A549 (cell line): Measurements from ENCODE around the gene HSPG2. TPM values are rescaled to one million over a fixed set of nuclear protein-coding genes. Genes with fewer than 3 reads are reported as not detected.

Experiments
- ATAC-seq, 2 experiments: fragments of 200-7000 bp in 1 of 2; fragments of >200 bp in 1 of 2; cut with Nextera tagmentation in 1 of 2; cut with Tn5 transposase in 1 of 2; 3 replicates each; pipeline versions ENCODE4 v1.8.0 to v1.9.1; 2018 to 2020; ENCODE audit warnings: mild to moderate bottlenecking in 1 of 2, moderate library complexity in 1 of 2
- CTCF ChIA-PET: fragments of 300-600 bp; sonication (Branson Sonifier 250); formaldehyde crosslinking; extraction: SDS; loops from one replicate; lab custom pipeline; 2021; ENCODE audit warnings: antibody characterized with exemption, inconsistent platforms; lab: Yijun Ruan, JAX
- POLR2A ChIA-PET: fragments of 350-600 bp; formaldehyde crosslinking; extraction: SDS; loops from one replicate; lab custom pipeline; 2021; ENCODE audit warnings: antibody characterized with exemption, inconsistent platforms; lab: Yijun Ruan, JAX
- DNase-seq, 2 experiments: peaks; one replicate each; pipeline versions ENCODE4 v3.0.0 to v3.0.0-alpha.2; 2011 to 2016; ENCODE audit warnings: low read depth in 1 of 2, low spot score in 1 of 2
- FAIRE-seq: peaks from 2 replicates; lab custom pipeline; 2011; peaks lifted over from hg19 to GRCh38; lab: Jason Lieb, UNC
- H3K27ac ChIP-seq, 2 experiments: fragments of >200 bp; sonication (Bioruptor Twin); formaldehyde crosslinking; 3 replicates each; pipeline ENCODE4 v1.5.1; 2016 to 2017
- H3K4me1 ChIP-seq: fragments of >200 bp; sonication (Bioruptor Twin); formaldehyde crosslinking; 3 replicates; pipeline ENCODE4 v1.6.1; 2016
- H3K4me2 ChIP-seq: fragments of >200 bp; sonication (Bioruptor Twin); formaldehyde crosslinking; 3 replicates; pipeline ENCODE4 v1.6.1; 2016
- H3K4me3 ChIP-seq: fragments of >200 bp; sonication (Bioruptor Twin); formaldehyde crosslinking; 3 replicates; pipeline ENCODE4 v1.5.1; 2016
- H3K9me3 ChIP-seq: fragments of >200 bp; sonication (Bioruptor Twin); formaldehyde crosslinking; 3 replicates; pipeline ENCODE4 v1.6.1; 2016
- EHF ChIP-seq: fragments of 250-450 bp; sonication (Bioruptor Pico); IDR thresholded peaks from 2 replicates; pipeline ENCODE4 v1.5.0; 2020; ENCODE audit warnings: mild to moderate bottlenecking
- EHMT2 ChIP-seq: fragments of 200-600 bp; sonication (generic); IDR thresholded peaks from 2 replicates; pipeline ENCODE4 v1.6.1; 2016; ENCODE audit warnings: antibody characterized with exemption, low read depth, mild to moderate bottlenecking, moderate library complexity
- FOSL2 ChIP-seq, 2 experiments: fragments of 450-650 bp in 1 of 2; fragments of >200 bp in 1 of 2; sonication (Bioruptor Twin) in 1 of 2; formaldehyde crosslinking; IDR thresholded peaks; 2 replicates each; pipeline versions ENCODE4 v1.5.0 to v1.6.1; 2016 to 2020; ENCODE audit warnings: mild to moderate bottlenecking in 1 of 2, moderate library complexity in 1 of 2
- FOXS1 ChIP-seq: fragments of 250-450 bp; sonication (Bioruptor Pico); IDR thresholded peaks from 2 replicates; pipeline ENCODE4 v1.5.0; 2020; ENCODE audit warnings: mild to moderate bottlenecking, moderate library complexity
- GATA3 ChIP-seq: IDR thresholded peaks from 2 replicates; pipeline ENCODE4 v1.6.1; 2012; ENCODE audit warnings: borderline replicate concordance
- HDAC2 ChIP-seq: fragments of 200-600 bp; sonication (generic); IDR thresholded peaks from 2 replicates; pipeline ENCODE4 v1.6.1; 2016
- HEYL ChIP-seq: fragments of 250-450 bp; sonication (Bioruptor Pico); IDR thresholded peaks from 2 replicates; pipeline ENCODE4 v1.8.0; 2021; ENCODE audit warnings: mild to moderate bottlenecking, moderate library complexity
- HOXA7 ChIP-seq: fragments of 250-450 bp; sonication (Bioruptor Pico); IDR thresholded peaks from 2 replicates; pipeline ENCODE4 v1.5.0; 2020; ENCODE audit warnings: mild to moderate bottlenecking, moderate library complexity
- JUN ChIP-seq, 2 experiments: fragments of >200 bp; sonication (Bioruptor Twin); formaldehyde crosslinking; IDR thresholded peaks; 2 replicates in 1 of 2; 3 replicates in 1 of 2; pipeline ENCODE4 v1.6.1; 2016 to 2017
- JUNB ChIP-seq: fragments of >200 bp; sonication (Bioruptor Twin); formaldehyde crosslinking; IDR thresholded peaks from 2 replicates; pipeline ENCODE4 v1.6.1; 2016
- KDM1A ChIP-seq: fragments of 200-600 bp; sonication (generic); IDR thresholded peaks from 2 replicates; pipeline ENCODE4 v1.6.1; 2016; ENCODE audit warnings: low read depth, mild to moderate bottlenecking
- MAFK ChIP-seq: fragments of 450-650 bp; IDR thresholded peaks from 2 replicates; pipeline ENCODE4 v1.6.1; 2014; ENCODE audit not compliant: partially characterized antibody
- MAZ ChIP-seq: fragments of 150-350 bp; IDR thresholded peaks from 2 replicates; pipeline ENCODE4 v1.6.1; 2014; ENCODE audit warnings: antibody characterized with exemption, low read depth, low read length, borderline replicate concordance
- MYC ChIP-seq: IDR thresholded peaks from 2 replicates; pipeline ENCODE4 v1.6.1; 2012; ENCODE audit warnings: mild to moderate bottlenecking, inconsistent platforms, low read length, improper control_type of control experiment, borderline replicate concordance
- NR3C1 ChIP-seq: fragments of >200 bp; sonication (Bioruptor Twin); formaldehyde crosslinking; IDR thresholded peaks from 3 replicates; pipeline ENCODE4 v1.6.1; 2017
- PHF8 ChIP-seq: fragments of 200-600 bp; sonication (generic); IDR thresholded peaks from 2 replicates; pipeline ENCODE4 v1.6.1; 2016; ENCODE audit warnings: low read depth, mild to moderate bottlenecking, antibody characterized with exemption, moderate library complexity, borderline replicate concordance
- RARB ChIP-seq: fragments of 250-450 bp; sonication (Bioruptor Pico); IDR thresholded peaks from 2 replicates; pipeline ENCODE4 v1.8.0; 2021; ENCODE audit warnings: mild to moderate bottlenecking, moderate library complexity
- RFX5 ChIP-seq: fragments of 450-650 bp; IDR thresholded peaks from 2 replicates; pipeline ENCODE4 v1.7.1; 2014; ENCODE audit warnings: antibody characterized with exemption, mild to moderate bottlenecking, moderate library complexity
- RNF2 ChIP-seq: fragments of 200-600 bp; sonication (generic); IDR thresholded peaks from 2 replicates; pipeline ENCODE4 v1.6.1; 2016; ENCODE audit warnings: low read depth, mild to moderate bottlenecking, antibody characterized with exemption, moderate library complexity, borderline replicate concordance
- SMC3 ChIP-seq: fragments of >200 bp; sonication (Bioruptor Twin); formaldehyde crosslinking; IDR thresholded peaks from 3 replicates; pipeline ENCODE4 v1.6.1; 2018; ENCODE audit warnings: inconsistent platforms
- SREBF2 ChIP-seq: fragments of 450-650 bp; IDR thresholded peaks from 2 replicates; pipeline ENCODE4 v1.6.1; 2014; ENCODE audit warnings: mild to moderate bottlenecking, moderate library complexity
- WGBS: methylation state at CpG from one replicate; pipeline ENCODE4 v1.1.6; 2017; ENCODE audit errors: missing lambda C conversion rate; 5-methylcytosine and 5-hydroxymethylcytosine counted together
- polyA plus RNA-seq, 4 experiments: library from polyadenylated mRNA; depleted of rRNA in 3 of 4; stranded (reverse); fragments of >200 nt; fragmentation: RNase III in 1 of 4; extraction: RNeasy Plus Mini Kit Qiagen cat#74134 plus additional on column Dnase treatment in 1 of 4; gene quantifications; 2 replicates in 3 of 4; 3 replicates in 1 of 4; pipeline ENCODE4 v1.2.3, GENCODE V29; 2011 to 2017
- TF ChIP-seq, protein P1 (sequence below): IDR thresholded peaks from 2 replicates; pipeline ENCODE4 v1.6.1; 2012
- TF ChIP-seq, protein P2 (sequence below): fragments of >200 bp; sonication (Bioruptor Twin); formaldehyde crosslinking; IDR thresholded peaks from 3 replicates; pipeline ENCODE4 v1.6.1; 2016
- TF ChIP-seq, protein P3 (sequence below): IDR thresholded peaks from 2 replicates; pipeline ENCODE4 v1.6.1; 2012; ENCODE audit warnings: low read depth, borderline replicate concordance
- TF ChIP-seq, protein P4 (sequence below): fragments of 200-600 bp; sonication (generic); IDR thresholded peaks from 2 replicates; pipeline ENCODE4 v1.6.1; 2016; ENCODE audit warnings: antibody characterized with exemption, mild to moderate bottlenecking, moderate library complexity

Gene HSPG2
- polyA plus RNA-seq, 2 of the 4 experiments (the other 2 are of a cell fraction), result 7.0 to 42.7 TPM

DNA sequence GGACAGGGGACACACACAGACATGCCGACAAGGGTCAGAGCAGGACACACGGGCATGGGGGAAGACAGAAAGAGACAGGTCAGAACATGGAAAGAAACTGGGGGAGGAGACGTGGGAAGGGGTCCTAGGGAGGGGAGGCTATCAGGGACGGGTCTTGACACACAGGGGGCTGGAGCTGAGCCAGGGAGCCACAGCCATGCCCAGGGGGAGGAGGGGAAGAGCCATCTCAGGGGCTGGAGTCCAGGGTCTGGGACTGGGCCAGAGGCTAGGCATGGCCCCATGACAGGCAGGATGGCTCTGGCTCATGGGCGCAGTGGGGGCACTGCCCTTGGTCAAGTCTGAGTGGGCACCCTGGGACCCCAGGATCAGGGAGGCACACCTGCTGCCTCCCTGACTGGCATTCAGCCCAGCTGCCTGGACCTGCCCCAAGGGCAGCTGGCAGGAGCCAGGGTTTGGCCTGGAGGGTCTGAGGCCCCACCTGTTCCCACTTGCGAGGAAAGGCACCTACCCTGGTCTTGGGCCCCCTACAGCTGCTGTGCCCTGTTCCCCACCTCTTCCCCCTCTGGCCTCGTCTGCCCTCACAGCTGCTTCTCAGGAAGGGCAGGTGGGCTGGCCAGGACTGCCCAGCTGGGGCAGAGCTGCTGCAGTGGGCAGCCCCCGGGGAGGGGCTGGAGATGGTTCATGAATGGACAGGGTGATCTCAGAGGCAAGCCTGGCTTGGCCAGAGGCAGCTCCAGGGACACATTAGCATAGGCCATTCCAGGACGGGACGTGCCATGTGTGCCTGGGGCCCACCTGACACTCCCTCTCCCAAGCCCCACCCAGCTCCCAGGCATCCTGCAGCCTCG is 42.9 kb downstream of the HSPG2 start:
- no peak; a peak in 1 of 6 replicates for ATAC-seq
- Histone ChIP-seq H3K4me3 (no peak overlapping the region), H3K4me2 (no peak overlapping the region), H3K27ac (peak overlapping the region in 1 of 2 experiments; percentile 6; a peak in 2 of 6 replicates), H3K9me3 (no peaks in the 10 kb centered on the region), H3K4me1 (0 out of 3 replicates have a peak, but pooled peaks cover 8% of the 10 kb centered on the region)
- TF ChIP-seq GATA3 (no peak), RARB (CRISPR knock-in tag) (no peak), MAZ (no peak), HDAC2 (no peak), HEYL (no peak), FOSL2 (IDR thresholded peaks at IDR 0.05) (no peak), FOSL2 (CRISPR knock-in tag; IDR thresholded peaks at IDR 0.05) (no peak), FOXS1 (CRISPR knock-in tag) (no peak), RNF2 (no peak), NR3C1 (no peak), MAFK (no peak), JUN (IDR thresholded peaks at IDR 0.05) (no peak), KDM1A (no peak)
- no peak for DNase-seq
- ChIA-PET POLR2A (no interaction called here), CTCF (interaction anchor here (0.7 kb wide), 1 partner anchor 130 kb away, joined by 3 read pairs; no protein-coding TSS in a partner anchor)
- FAIRE-seq, result no peak
- 86% methylated on average over 8 of the region's 11 CpGs for WGBS

DNA sequence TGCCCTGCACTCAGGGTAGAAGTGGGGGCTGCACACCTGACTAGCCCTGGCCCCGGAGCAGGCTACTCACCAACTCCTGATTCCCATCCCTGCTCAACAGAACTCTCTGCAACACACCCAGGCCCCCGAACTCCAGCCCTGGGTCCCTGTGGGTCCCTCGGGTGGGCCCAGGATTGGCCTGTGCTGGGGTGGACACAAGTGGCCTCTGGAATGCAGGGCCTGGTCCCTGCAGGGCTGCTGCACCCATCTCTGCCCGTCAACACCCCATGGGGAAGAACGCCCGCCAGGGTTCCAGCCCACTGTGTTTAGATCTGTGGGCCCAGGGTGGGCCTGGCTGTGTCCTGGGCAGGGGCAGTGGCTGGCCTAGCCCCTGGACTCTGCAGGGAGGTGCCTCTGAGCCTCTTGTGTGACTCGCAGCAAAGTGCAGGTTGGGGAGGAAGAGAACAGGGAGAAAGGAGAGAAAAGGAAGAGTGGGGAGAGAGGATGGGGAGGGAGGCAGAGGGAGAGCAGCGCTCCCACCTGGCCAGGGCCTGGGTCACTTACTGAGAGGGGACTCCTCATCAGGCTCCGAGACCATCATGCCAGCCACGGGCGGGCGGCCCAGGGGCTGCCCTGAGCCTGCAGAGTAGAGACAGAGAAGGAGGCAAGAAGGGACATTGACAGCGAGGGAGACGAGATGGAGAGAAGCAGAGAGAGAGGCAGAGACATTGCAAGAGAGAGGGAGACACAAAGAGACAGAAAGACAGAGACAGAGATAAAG is 43.9 kb downstream of the HSPG2 start:
- TF ChIP-seq, protein P1, sequence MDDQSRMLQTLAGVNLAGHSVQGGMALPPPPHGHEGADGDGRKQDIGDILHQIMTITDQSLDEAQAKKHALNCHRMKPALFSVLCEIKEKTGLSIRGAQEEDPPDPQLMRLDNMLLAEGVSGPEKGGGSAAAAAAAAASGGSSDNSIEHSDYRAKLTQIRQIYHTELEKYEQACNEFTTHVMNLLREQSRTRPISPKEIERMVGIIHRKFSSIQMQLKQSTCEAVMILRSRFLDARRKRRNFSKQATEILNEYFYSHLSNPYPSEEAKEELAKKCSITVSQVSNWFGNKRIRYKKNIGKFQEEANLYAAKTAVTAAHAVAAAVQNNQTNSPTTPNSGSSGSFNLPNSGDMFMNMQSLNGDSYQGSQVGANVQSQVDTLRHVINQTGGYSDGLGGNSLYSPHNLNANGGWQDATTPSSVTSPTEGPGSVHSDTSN, result no peak
- TF ChIP-seq, protein P2, sequence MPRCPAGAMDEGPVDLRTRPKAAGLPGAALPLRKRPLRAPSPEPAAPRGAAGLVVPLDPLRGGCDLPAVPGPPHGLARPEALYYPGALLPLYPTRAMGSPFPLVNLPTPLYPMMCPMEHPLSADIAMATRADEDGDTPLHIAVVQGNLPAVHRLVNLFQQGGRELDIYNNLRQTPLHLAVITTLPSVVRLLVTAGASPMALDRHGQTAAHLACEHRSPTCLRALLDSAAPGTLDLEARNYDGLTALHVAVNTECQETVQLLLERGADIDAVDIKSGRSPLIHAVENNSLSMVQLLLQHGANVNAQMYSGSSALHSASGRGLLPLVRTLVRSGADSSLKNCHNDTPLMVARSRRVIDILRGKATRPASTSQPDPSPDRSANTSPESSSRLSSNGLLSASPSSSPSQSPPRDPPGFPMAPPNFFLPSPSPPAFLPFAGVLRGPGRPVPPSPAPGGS, result no peak
- TF ChIP-seq EHMT2 (no peak), MYC (no peak), RARB (CRISPR knock-in tag) (no peak), SREBF2 (no peak), HOXA7 (no peak), PHF8 (no peak), RFX5 (no peak), EHF (CRISPR knock-in tag) (no peak), FOSL2 (IDR thresholded peaks at IDR 0.05) (no peak), FOSL2 (CRISPR knock-in tag; IDR thresholded peaks at IDR 0.05) (no peak), SMC3 (no peak), JUNB (no peak)
- TF ChIP-seq, protein P3, sequence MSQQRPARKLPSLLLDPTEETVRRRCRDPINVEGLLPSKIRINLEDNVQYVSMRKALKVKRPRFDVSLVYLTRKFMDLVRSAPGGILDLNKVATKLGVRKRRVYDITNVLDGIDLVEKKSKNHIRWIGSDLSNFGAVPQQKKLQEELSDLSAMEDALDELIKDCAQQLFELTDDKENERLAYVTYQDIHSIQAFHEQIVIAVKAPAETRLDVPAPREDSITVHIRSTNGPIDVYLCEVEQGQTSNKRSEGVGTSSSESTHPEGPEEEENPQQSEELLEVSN, result no peak
- TF ChIP-seq, protein P4, sequence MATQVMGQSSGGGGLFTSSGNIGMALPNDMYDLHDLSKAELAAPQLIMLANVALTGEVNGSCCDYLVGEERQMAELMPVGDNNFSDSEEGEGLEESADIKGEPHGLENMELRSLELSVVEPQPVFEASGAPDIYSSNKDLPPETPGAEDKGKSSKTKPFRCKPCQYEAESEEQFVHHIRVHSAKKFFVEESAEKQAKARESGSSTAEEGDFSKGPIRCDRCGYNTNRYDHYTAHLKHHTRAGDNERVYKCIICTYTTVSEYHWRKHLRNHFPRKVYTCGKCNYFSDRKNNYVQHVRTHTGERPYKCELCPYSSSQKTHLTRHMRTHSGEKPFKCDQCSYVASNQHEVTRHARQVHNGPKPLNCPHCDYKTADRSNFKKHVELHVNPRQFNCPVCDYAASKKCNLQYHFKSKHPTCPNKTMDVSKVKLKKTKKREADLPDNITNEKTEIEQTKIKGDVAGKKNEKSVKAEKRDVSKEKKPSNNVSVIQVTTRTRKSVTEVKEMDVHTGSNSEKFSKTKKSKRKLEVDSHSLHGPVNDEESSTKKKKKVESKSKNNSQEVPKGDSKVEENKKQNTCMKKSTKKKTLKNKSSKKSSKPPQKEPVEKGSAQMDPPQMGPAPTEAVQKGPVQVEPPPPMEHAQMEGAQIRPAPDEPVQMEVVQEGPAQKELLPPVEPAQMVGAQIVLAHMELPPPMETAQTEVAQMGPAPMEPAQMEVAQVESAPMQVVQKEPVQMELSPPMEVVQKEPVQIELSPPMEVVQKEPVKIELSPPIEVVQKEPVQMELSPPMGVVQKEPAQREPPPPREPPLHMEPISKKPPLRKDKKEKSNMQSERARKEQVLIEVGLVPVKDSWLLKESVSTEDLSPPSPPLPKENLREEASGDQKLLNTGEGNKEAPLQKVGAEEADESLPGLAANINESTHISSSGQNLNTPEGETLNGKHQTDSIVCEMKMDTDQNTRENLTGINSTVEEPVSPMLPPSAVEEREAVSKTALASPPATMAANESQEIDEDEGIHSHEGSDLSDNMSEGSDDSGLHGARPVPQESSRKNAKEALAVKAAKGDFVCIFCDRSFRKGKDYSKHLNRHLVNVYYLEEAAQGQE, result no peak
- POLR2A ChIA-PET, result no interaction called here
- no peak for DNase-seq
- H3K4me3 ChIP-seq, result no peak overlapping the region
- H3K4me2 ChIP-seq, result no peak overlapping the region
- no peak for ATAC-seq
- CTCF ChIA-PET, result no interaction called here
- 98% methylated on average over 13 of the region's 14 CpGs for WGBS
- no peak for FAIRE-seq
- 0 out of 3 replicates have a peak, but pooled peaks cover 8% of the 10 kb centered on the region for H3K4me1 ChIP-seq
- H3K9me3 ChIP-seq, result no peaks in the 10 kb centered on the region
- H3K27ac ChIP-seq, result no peak overlapping the region
